Measurements from ENCODE around the gene PMF1.
"Not testable (repeated sequence)": the region's sequence is repeated elsewhere in the genome, so short reads cannot be mapped to it uniquely, and the experiment has no call there.

Gene PMF1

DNA sequence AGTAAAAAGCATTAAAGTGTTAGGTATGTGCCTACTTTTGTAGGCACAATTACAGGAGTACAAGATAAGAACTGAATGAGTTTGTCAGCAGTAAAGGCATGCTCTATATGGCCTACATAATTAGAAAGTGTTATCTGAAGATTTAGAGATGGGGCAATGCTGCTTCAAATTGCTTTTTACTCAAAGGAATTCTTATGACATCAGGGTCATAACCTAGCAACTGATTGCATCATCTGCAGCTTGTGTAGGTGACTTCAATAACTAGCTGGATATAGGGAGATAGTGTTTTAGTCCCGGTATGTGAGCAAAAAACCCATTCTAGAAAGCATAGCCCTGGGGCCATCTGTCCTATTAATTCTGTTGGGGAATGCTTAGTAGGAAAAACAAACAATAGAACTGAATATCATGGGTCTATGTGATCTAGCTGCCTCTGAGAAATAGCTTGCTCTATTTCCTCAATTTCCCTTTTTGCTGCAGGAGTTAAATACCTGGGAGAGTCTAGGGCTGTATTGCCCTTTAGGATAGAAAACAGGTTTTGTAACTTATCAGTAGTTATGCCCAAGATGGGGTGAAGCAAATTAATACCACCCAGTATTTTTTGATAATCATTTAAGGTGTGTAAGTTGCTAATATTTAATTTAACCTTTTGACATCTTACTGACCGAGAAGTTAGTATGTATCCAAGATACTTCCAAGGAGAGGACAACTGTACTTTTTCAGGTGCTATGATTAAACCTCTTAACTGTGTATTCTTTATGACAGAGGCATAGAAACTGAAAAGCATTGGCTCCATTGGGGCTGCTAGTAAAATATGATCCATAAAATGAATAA, 26.2 kb upstream of the PMF1 start:
- not testable (repeated sequence) for H3K27ac ChIP-seq (ENCODE audit: low read depth, low read length, poor library complexity, severe bottlenecking); H3K4me2 ChIP-seq (ENCODE audit: low read length); H3K9ac ChIP-seq (ENCODE audit: low read length); H3K9me3 ChIP-seq (ENCODE audit: low read length); H3K36me3 ChIP-seq (ENCODE audit: insufficient read depth, low read length); H3K4me3 ChIP-seq (ENCODE audit: low read depth, low read length, poor library complexity, severe bottlenecking); H2AFZ ChIP-seq (ENCODE audit: low read length); H3K9me2 ChIP-seq (ENCODE audit: low read depth, low read length); H3K4me1 ChIP-seq (ENCODE audit: insufficient read depth, low read length, severe bottlenecking); H3K79me2 ChIP-seq (ENCODE audit: insufficient read depth, low read length); H4K20me1 ChIP-seq (ENCODE audit: insufficient read depth, low read length); H3F3A ChIP-seq (ENCODE audit: insufficient read depth, low read length); H3K27me3 ChIP-seq (ENCODE audit: insufficient read depth, low read length)

GRCh38 chr1:156190265-156190664, 22.5 kb upstream of the PMF1 start:
- H3K9ac ChIP-seq (ENCODE audit: low read length); H2AFZ ChIP-seq (ENCODE audit: low read length); H3K27ac ChIP-seq (ENCODE audit: low read depth, low read length, poor library complexity, severe bottlenecking); H3K4me3 ChIP-seq (ENCODE audit: low read depth, low read length, poor library complexity, severe bottlenecking); H3K9me3 ChIP-seq (ENCODE audit: low read length); H3K9me2 ChIP-seq (ENCODE audit: low read depth, low read length); H3K36me3 ChIP-seq (ENCODE audit: insufficient read depth, low read length); H4K20me1 ChIP-seq (ENCODE audit: insufficient read depth, low read length); H3F3A ChIP-seq (ENCODE audit: insufficient read depth, low read length); H3K27me3 ChIP-seq (ENCODE audit: insufficient read depth, low read length); H3K4me2 ChIP-seq (ENCODE audit: low read length): not testable (repeated sequence)
- H3K79me2 ChIP-seq (ENCODE audit: insufficient read depth, low read length), result peaks cover 12% of the 10 kb centered on the region
- H3K4me1 ChIP-seq (ENCODE audit: insufficient read depth, low read length, severe bottlenecking), result peaks cover 23% of the 10 kb centered on the region

- no peak overlapping the region for H3K27ac ChIP-seq (ENCODE audit: low read depth, low read length, poor library complexity, severe bottlenecking)
- no peaks in the 10 kb centered on the region for H3K9me2 ChIP-seq (ENCODE audit: low read depth, low read length)
- H3K27me3 ChIP-seq (ENCODE audit: insufficient read depth, low read length), result no peaks in the 10 kb centered on the region
- peaks cover 24% of the 10 kb centered on the region for H3K79me2 ChIP-seq (ENCODE audit: insufficient read depth, low read length)
- H3K9me3 ChIP-seq (ENCODE audit: low read length), result peaks cover 4% of the 10 kb centered on the region; the same call in 1 of the 2 replicates
- TF ChIP-seq EZH2 (IDR thresholded peaks at IDR 0.05; ENCODE audit: borderline replicate concordance, low read length) (no peak), CTCF (IDR thresholded peaks at IDR 0.05; ENCODE audit: low read length) (no peak)
- no peaks in the 10 kb centered on the region for H3F3A ChIP-seq (ENCODE audit: insufficient read depth, low read length)
- peaks cover 17% of the 10 kb centered on the region; the same call in 1 of the 2 replicates for H3K36me3 ChIP-seq (ENCODE audit: insufficient read depth, low read length)
- H4K20me1 ChIP-seq (ENCODE audit: insufficient read depth, low read length), result no peaks in the 10 kb centered on the region
- H3K4me2 ChIP-seq (ENCODE audit: low read length), result no peak overlapping the region
- H2AFZ ChIP-seq (ENCODE audit: low read length), result no peak overlapping the region
- no peak overlapping the region for H3K4me3 ChIP-seq (ENCODE audit: low read depth, low read length, poor library complexity, severe bottlenecking)
- H3K9ac ChIP-seq (ENCODE audit: low read length), result no peak overlapping the region
- peaks cover 34% of the 10 kb centered on the region for H3K4me1 ChIP-seq (ENCODE audit: insufficient read depth, low read length, severe bottlenecking)
These were observed 21.4 kb upstream of the PMF1 start for GRCh38 chr1:156191292-156191964.

GRCh38 chr1:156193208-156193487, 19.7 kb upstream of the PMF1 start:
- peak overlapping the region; percentile 53 for H3K27ac ChIP-seq (ENCODE audit: low read depth, low read length, poor library complexity, severe bottlenecking)

More at GRCh38 chr1:156193208-156193487, 19.7 kb upstream of the PMF1 start:
- H3K9me2 ChIP-seq (ENCODE audit: low read depth, low read length), result no peaks in the 10 kb centered on the region
- H3K79me2 ChIP-seq (ENCODE audit: insufficient read depth, low read length), result peaks cover 30% of the 10 kb centered on the region
- no peaks in the 10 kb centered on the region for H3F3A ChIP-seq (ENCODE audit: insufficient read depth, low read length)
- H4K20me1 ChIP-seq (ENCODE audit: insufficient read depth, low read length), result no peaks in the 10 kb centered on the region
- H3K27me3 ChIP-seq (ENCODE audit: insufficient read depth, low read length), result no peaks in the 10 kb centered on the region
- peak overlapping the region; percentile 92 for H3K4me3 ChIP-seq (ENCODE audit: low read depth, low read length, poor library complexity, severe bottlenecking)
- H3K9ac ChIP-seq (ENCODE audit: low read length), result peak overlapping the region; percentile 72
- H3K36me3 ChIP-seq (ENCODE audit: insufficient read depth, low read length), result peaks cover 23% of the 10 kb centered on the region; the same call in 1 of the 2 replicates
- H2AFZ ChIP-seq (ENCODE audit: low read length), result no peak overlapping the region
- no peak for TF ChIP-seq CTCF (IDR thresholded peaks at IDR 0.05; ENCODE audit: low read length)
- TF ChIP-seq EZH2 (IDR thresholded peaks at IDR 0.05; ENCODE audit: borderline replicate concordance, low read length), result no peak
- peaks cover 4% of the 10 kb centered on the region; the same call in 1 of the 2 replicates for H3K9me3 ChIP-seq (ENCODE audit: low read length)
- peak overlapping the region; percentile 68 for H3K4me2 ChIP-seq (ENCODE audit: low read length)
- peaks cover 36% of the 10 kb centered on the region for H3K4me1 ChIP-seq (ENCODE audit: insufficient read depth, low read length, severe bottlenecking)

All from OCI-LY1 (cell line).